GM12878 (cell line): Measurements from ENCODE around the gene ASIC4. TPM values are rescaled to one million over a fixed set of nuclear protein-coding genes. Genes with fewer than 3 reads are reported as not detected.

ENCODE experiments used
- ATF3 ChIP-seq: IDR thresholded peaks from 2 replicates; pipeline ENCODE4 v1.6.1; 2011; ENCODE audit warnings: low read depth, mild to moderate bottlenecking, low read length, moderate library complexity, borderline replicate concordance; ENCODE audit errors: extremely low read depth
- BCLAF1 ChIP-seq: fragments of 450-650 bp; IDR thresholded peaks from 2 replicates; pipeline ENCODE4 v1.6.1; 2017; ENCODE audit warnings: antibody characterized with exemption, mild to moderate bottlenecking, moderate library complexity
- BHLHE40 ChIP-seq, 2 experiments: fragments of 450-650 bp in 1 of 2; IDR thresholded peaks; 2 replicates each; pipeline ENCODE4 v1.6.1; 2011 to 2017; ENCODE audit warnings: low read depth in 2 of 2, borderline replicate concordance in 1 of 2, improper control_type of control experiment in 1 of 2, low read length in 1 of 2, mild to moderate bottlenecking in 1 of 2
- CBX5 ChIP-seq: sonication (generic); IDR thresholded peaks from 2 replicates; pipeline ENCODE4 v1.6.1; 2016; ENCODE audit warnings: low read depth, moderate library complexity, mild to moderate bottlenecking, inconsistent platforms
- CREB1 ChIP-seq: IDR thresholded peaks from 2 replicates; pipeline ENCODE4 v1.6.1; 2012; ENCODE audit warnings: low read depth, mild to moderate bottlenecking, inconsistent platforms
- CREM ChIP-seq: IDR thresholded peaks from 2 replicates; pipeline ENCODE4 v1.6.1; 2014; ENCODE audit warnings: antibody characterized with exemption, low read depth
- ETV6 ChIP-seq, 2 experiments: fragments of 450-650 bp in 1 of 2; IDR thresholded peaks in 1 of 2; conservative IDR thresholded peaks in 1 of 2; 2 replicates each; pipeline ENCODE4 v1.6.1; 2014; ENCODE audit warnings: antibody characterized with exemption in 1 of 2, borderline replicate concordance in 1 of 2, low read depth in 1 of 2, mild to moderate bottlenecking in 1 of 2, moderate library complexity in 1 of 2
- EZH2 ChIP-seq: IDR thresholded peaks from 2 replicates; pipeline ENCODE4 v1.6.1; 2012; ENCODE audit warnings: low read depth, mild to moderate bottlenecking, control low read depth, inconsistent platforms, low read length, borderline replicate concordance; ENCODE audit not compliant: control insufficient read depth
- GABPA ChIP-seq: IDR thresholded peaks from 2 replicates; pipeline ENCODE4 v1.6.1; 2014; ENCODE audit warnings: antibody characterized with exemption, low read depth, mild to moderate bottlenecking, inconsistent platforms
- HDGF ChIP-seq: fragments of 450-650 bp; IDR thresholded peaks from 2 replicates; pipeline ENCODE4 v1.6.1; 2016; ENCODE audit warnings: antibody characterized with exemption
- IKZF2 ChIP-seq, 2 experiments: fragments of 450-650 bp; IDR thresholded peaks; 2 replicates each; pipeline ENCODE4 v1.6.1; 2017; ENCODE audit warnings: mild to moderate bottlenecking in 2 of 2, moderate library complexity in 2 of 2
- IRF5 ChIP-seq: fragments of 450-650 bp; IDR thresholded peaks from 2 replicates; pipeline ENCODE4 v1.6.1; 2017; ENCODE audit warnings: borderline replicate concordance
- KDM1A ChIP-seq: fragments of 200-600 bp; sonication (generic); IDR thresholded peaks from 2 replicates; pipeline ENCODE4 v1.6.1; 2016; ENCODE audit warnings: borderline replicate concordance
- NBN ChIP-seq: fragments of 450-650 bp; IDR thresholded peaks from 2 replicates; pipeline ENCODE4 v1.6.1; 2016
- POLR2AphosphoS5 ChIP-seq: IDR thresholded peaks from 2 replicates; pipeline ENCODE4 v1.6.1; 2011; ENCODE audit warnings: mild to moderate bottlenecking, low read length, inconsistent platforms
- RB1 ChIP-seq: fragments of 450-650 bp; formaldehyde crosslinking; IDR thresholded peaks from 2 replicates; pipeline ENCODE4 v1.6.1; 2017; ENCODE audit warnings: mild to moderate bottlenecking, borderline replicate concordance
- RELB ChIP-seq: fragments of 450-650 bp; IDR thresholded peaks from 2 replicates; pipeline ENCODE4 v1.6.1; 2017; ENCODE audit warnings: low read depth, mild to moderate bottlenecking, moderate library complexity
- SMARCA5 ChIP-seq: fragments of 450-650 bp; IDR thresholded peaks from 2 replicates; pipeline ENCODE4 v1.6.1; 2017; ENCODE audit warnings: mild to moderate bottlenecking
- SRF ChIP-seq, 2 experiments: IDR thresholded peaks; 2 replicates each; pipeline ENCODE4 v1.6.1; 2011; ENCODE audit warnings: low read depth in 2 of 2, low read length in 2 of 2, mild to moderate bottlenecking in 1 of 2, moderate library complexity in 1 of 2
- TARDBP ChIP-seq: IDR thresholded peaks from 2 replicates; pipeline ENCODE4 v1.6.1; 2016; ENCODE audit warnings: borderline replicate concordance
- YY1 ChIP-seq: IDR thresholded peaks from 2 replicates; pipeline ENCODE4 v1.6.1; 2011; ENCODE audit warnings: low read depth, mild to moderate bottlenecking, low read length
- ZBTB33 ChIP-seq: fragments of 450-650 bp; IDR thresholded peaks from 2 replicates; pipeline ENCODE4 v1.6.1; 2017; ENCODE audit warnings: mild to moderate bottlenecking
- polyA plus RNA-seq, 11 experiments: library from polyadenylated mRNA; depleted of rRNA in 4 of 11; unstranded in 6 of 11; stranded (reverse) in 5 of 11; fragments of >200 nt; fragmentation: Nextera tagmentation in 4 of 11; fragmentation: Illumina TruSeq in 1 of 11; extraction: Ambion mirVana in 4 of 11; extraction: Trizol in 1 of 11; gene quantifications; 1 replicate in 1 of 11; 2 replicates in 10 of 11; pipeline versions ENCODE4 v1.2.1 to v1.2.3, GENCODE V29; 2011 to 2016; ENCODE audit warnings: inconsistent platforms in 2 of 11, missing spikeins in 2 of 11, low read depth in 1 of 11
- total RNA-seq, 4 experiments: library from RNA; depleted of rRNA in 3 of 4; stranded (reverse); fragments of >200 nt in 3 of 4; fragmentation: Illumina TruSeq in 1 of 4; extraction: Trizol in 1 of 4; gene quantifications; 2 replicates each; pipeline versions ENCODE4 v1.2.1 to v1.2.3, GENCODE V29; 2013 to 2021

Gene ASIC4
- total and polyA plus RNA-seq, 10 of the 15 experiments (the other 5 are each of a cell fraction or from before 2014, with no cell fraction given): 0.01 TPM; not detected in 9

- no peak; a peak in 1 of 4 replicates for TF ChIP-seq SRF (IDR thresholded peaks at IDR 0.05; ENCODE audit: low read depth in 2 of 2, low read length in 2 of 2)
- TF ChIP-seq CREB1: peak; percentile 87
- TF ChIP-seq BHLHE40 (IDR thresholded peaks at IDR 0.05; ENCODE audit: borderline replicate concordance in 1 of 2, low read depth in 2 of 2, low read length in 1 of 2): peak; percentile 77
- TF ChIP-seq TARDBP: no peak
- TF ChIP-seq YY1: peak; percentile 41; the same call in 1 of the 2 replicates
- no peak for TF ChIP-seq CBX5
- no peak for TF ChIP-seq BCLAF1
- no peak for TF ChIP-seq ETV6 (conservative IDR thresholded peaks at IDR 0.05 in 1 of 2, IDR thresholded peaks at IDR 0.05 in 1 of 2; ENCODE audit: borderline replicate concordance in 1 of 2, low read depth in 1 of 2)
- TF ChIP-seq CREM: peak; percentile 68; the same call in 1 of the 2 replicates
- TF ChIP-seq POLR2AphosphoS5: peak; percentile 87
- TF ChIP-seq HDGF: peak; percentile 23; the same call in 1 of the 2 replicates
- TF ChIP-seq RELB: 0 out of 2 replicates have a peak, but pooled peaks have one; percentile 29
- TF ChIP-seq ZBTB33: no peak
- peak; percentile 75; the same call in 1 of the 2 replicates for TF ChIP-seq ATF3
- TF ChIP-seq IKZF2 (IDR thresholded peaks at IDR 0.05): no peak
- no peak for TF ChIP-seq EZH2
- TF ChIP-seq RB1: no peak
- peak; percentile 83 for TF ChIP-seq IRF5
- TF ChIP-seq KDM1A: no peak
- no peak for TF ChIP-seq GABPA
- no peak for TF ChIP-seq SMARCA5
- 0 out of 2 replicates have a peak, but pooled peaks have one; percentile 39 for TF ChIP-seq NBN
Observed at GRCh38 chr2:219498280-219499057, 15.8 kb upstream of the ASIC4 start, which contains the start of gene GMPPA (continued).
